ENCODE data around the gene PCSK6.

DNA sequence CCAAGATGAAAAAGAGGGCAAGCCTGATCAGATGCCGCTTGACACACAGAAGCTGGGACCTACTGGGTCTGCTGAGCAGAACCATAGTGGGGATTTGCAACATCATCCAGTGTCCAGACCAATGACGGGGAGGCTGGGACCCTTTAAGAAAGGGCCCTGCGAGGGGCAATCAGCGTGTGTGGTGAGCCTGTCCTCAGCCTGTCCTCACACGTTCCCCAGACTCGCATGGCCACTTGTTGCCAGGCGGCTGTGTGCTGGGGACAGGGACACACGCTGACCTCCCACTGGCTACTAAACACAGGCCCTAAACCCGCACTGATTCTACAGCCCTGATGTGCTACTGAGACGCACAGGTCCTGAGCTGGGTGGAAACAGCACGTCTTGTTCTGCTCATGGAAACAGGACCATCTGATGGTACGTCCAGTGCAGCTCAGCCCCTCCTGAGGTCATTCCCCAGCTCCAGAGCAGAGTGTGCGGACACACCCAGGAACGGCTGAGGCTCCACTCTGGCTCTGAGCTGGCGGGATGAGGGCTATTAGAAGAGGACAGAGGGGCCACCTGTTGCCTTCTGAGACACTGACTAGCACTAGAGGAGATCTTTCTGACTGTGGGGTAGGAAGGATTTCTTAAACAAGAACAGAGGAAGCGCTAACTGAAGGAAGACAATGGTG, 24.4 kb downstream of the PCSK6 start:
- no peak for TF ChIP-seq SP1 (IDR thresholded peaks at IDR 0.05)
- TF ChIP-seq FOXK2 (IDR thresholded peaks at IDR 0.05), result no peak
- no peak for TF ChIP-seq BHLHE40 (IDR thresholded peaks at IDR 0.05; ENCODE audit: borderline replicate concordance)
- TF ChIP-seq SUZ12 (IDR thresholded peaks at IDR 0.05), result no peak
- TF ChIP-seq FOXM1 (IDR thresholded peaks at IDR 0.05; ENCODE audit: borderline replicate concordance), result no peak
- no peak for TF ChIP-seq TARDBP (IDR thresholded peaks at IDR 0.05)
- no peak for TF ChIP-seq HDGF (IDR thresholded peaks at IDR 0.05; ENCODE audit: borderline replicate concordance)
- TF ChIP-seq NFRKB (IDR thresholded peaks at IDR 0.05), result no peak
- TF ChIP-seq LEF1 (IDR thresholded peaks at IDR 0.05; ENCODE audit: borderline replicate concordance), result no peak
- TF ChIP-seq CTBP1 (IDR thresholded peaks at IDR 0.05; ENCODE audit: borderline replicate concordance), result no peak
- TF ChIP-seq ELF4 (IDR thresholded peaks at IDR 0.05), result no peak
- TF ChIP-seq FOXA1 (IDR thresholded peaks at IDR 0.05), result no peak
- no peak for TF ChIP-seq ZNF384 (IDR thresholded peaks at IDR 0.05)
- TF ChIP-seq, protein P1, sequence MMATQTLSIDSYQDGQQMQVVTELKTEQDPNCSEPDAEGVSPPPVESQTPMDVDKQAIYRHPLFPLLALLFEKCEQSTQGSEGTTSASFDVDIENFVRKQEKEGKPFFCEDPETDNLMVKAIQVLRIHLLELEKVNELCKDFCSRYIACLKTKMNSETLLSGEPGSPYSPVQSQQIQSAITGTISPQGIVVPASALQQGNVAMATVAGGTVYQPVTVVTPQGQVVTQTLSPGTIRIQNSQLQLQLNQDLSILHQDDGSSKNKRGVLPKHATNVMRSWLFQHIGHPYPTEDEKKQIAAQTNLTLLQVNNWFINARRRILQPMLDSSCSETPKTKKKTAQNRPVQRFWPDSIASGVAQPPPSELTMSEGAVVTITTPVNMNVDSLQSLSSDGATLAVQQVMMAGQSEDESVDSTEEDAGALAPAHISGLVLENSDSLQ (IDR thresholded peaks at IDR 0.05), result no peak
